Vagina (tissue), 2 donors: ENCODE results near the gene SLC44A1. TPM values are rescaled to one million over a fixed set of nuclear protein-coding genes. Genes with fewer than 3 reads are reported as not detected.

ENCODE experiments used
- DNase-seq, 2 donors: peaks; one replicate each; pipeline ENCODE4 v3.0.0-alpha.2; 2017; ENCODE audit errors: extremely low spot score in 2 of 2
- H3K27ac ChIP-seq: fragments of 200-600 bp; sonication (generic); one replicate; pipeline ENCODE4 v1.5.1; 2019
- H3K27me3 ChIP-seq: fragments of 200-600 bp; sonication (generic); one replicate; pipeline ENCODE4 v1.5.1; 2019
- H3K36me3 ChIP-seq, 2 donors: fragments of 200-600 bp; sonication (generic); one replicate each; pipeline ENCODE4 v1.5.1; 2017 to 2019
- H3K4me1 ChIP-seq: fragments of 200-600 bp; sonication (generic); one replicate; pipeline ENCODE4 v1.5.1; 2019
- H3K4me3 ChIP-seq, 2 donors: fragments of 200-600 bp; sonication (generic); 1 replicate in 1 of 2; 2 replicates in 1 of 2; pipeline ENCODE4 v1.5.1; 2016 to 2019
- H3K9me3 ChIP-seq: fragments of 200-600 bp; sonication (generic); one replicate; pipeline ENCODE4 v1.5.1; 2019
- POLR2A ChIP-seq, 2 donors: fragments of 450-650 bp; IDR thresholded peaks; one replicate each; pipeline ENCODE4 v1.6.1; 2017; ENCODE audit warnings: antibody characterized with exemption in 2 of 2, mild to moderate bottlenecking in 2 of 2, moderate library complexity in 2 of 2
- POLR2AphosphoS5 ChIP-seq, 2 donors: sonication (generic); formaldehyde crosslinking; IDR thresholded peaks; one replicate each; pipeline ENCODE4 v1.9.0; 2017; ENCODE audit warnings: antibody characterized with exemption in 2 of 2, mild to moderate bottlenecking in 2 of 2, low read depth in 1 of 2; ENCODE audit not compliant: insufficient read depth in 1 of 2
- intact Hi-C: fragments of 100-400 bp; cut with DNase I; formaldehyde crosslinking; loops from one replicate; pipeline ENCODE4 v1.15.1; 2023
- total RNA-seq: library from RNA; depleted of rRNA; stranded (reverse); fragments of >200 nt; gene quantifications from one replicate; pipeline ENCODE4 v1.2.3, GENCODE V29; 2016
- TF ChIP-seq, protein P1 (sequence below), 3 experiments: fragments of 450-650 bp in 2 of 3; fragments of 200-600 bp in 1 of 3; sonication (generic) in 1 of 3; IDR thresholded peaks; one replicate each; pipeline ENCODE4 v1.5.1; 2017 to 2019; ENCODE audit warnings: antibody characterized with exemption in 3 of 3, mild to moderate bottlenecking in 2 of 3, moderate library complexity in 2 of 3

SLC44A1 gene
- total RNA-seq, 1 donor from 2014 or later, result 67.3 TPM

DNA sequence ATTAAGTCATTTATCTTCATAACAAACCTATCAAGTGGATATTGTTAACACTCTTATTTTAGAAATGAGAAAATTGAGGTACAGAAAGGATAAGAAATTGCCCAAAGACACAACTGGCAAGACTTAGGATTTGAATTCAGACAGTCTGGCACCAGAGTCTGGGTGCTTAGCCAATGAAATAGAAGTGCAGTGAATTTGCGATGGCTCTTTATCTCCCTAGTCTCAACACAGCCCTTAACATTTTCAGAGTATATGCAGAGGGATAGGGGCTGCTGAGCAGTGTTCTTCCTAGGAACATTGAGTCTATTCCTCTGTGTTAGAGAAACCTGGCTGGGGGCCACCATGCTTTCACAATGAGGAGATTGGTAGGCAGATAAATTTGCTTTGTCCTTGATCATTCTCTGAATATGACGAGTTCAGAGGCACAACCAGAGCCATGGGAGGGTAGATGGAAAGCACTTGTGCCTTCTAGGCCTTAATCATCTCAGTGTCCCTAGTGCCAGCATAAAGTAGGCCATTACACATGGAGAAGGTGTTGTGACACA is 197.2 kb downstream of the SLC44A1 start:
- intact Hi-C loops, result no loop called here
- Histone ChIP-seq H3K4me1 (no peaks in the 10 kb centered on the region), H3K36me3 (no peaks in the 10 kb centered on the region), H3K4me3 (no peak overlapping the region), H3K9me3 (no peaks in the 10 kb centered on the region), H3K27me3 (no peaks in the 10 kb centered on the region), H3K27ac (no peak overlapping the region)
- TF ChIP-seq POLR2AphosphoS5 (IDR thresholded peaks at IDR 0.05; ENCODE audit: insufficient read depth in 1 of 2, low read depth in 1 of 2) (no peak), POLR2A (IDR thresholded peaks at IDR 0.05) (no peak)
- TF ChIP-seq, protein P1, sequence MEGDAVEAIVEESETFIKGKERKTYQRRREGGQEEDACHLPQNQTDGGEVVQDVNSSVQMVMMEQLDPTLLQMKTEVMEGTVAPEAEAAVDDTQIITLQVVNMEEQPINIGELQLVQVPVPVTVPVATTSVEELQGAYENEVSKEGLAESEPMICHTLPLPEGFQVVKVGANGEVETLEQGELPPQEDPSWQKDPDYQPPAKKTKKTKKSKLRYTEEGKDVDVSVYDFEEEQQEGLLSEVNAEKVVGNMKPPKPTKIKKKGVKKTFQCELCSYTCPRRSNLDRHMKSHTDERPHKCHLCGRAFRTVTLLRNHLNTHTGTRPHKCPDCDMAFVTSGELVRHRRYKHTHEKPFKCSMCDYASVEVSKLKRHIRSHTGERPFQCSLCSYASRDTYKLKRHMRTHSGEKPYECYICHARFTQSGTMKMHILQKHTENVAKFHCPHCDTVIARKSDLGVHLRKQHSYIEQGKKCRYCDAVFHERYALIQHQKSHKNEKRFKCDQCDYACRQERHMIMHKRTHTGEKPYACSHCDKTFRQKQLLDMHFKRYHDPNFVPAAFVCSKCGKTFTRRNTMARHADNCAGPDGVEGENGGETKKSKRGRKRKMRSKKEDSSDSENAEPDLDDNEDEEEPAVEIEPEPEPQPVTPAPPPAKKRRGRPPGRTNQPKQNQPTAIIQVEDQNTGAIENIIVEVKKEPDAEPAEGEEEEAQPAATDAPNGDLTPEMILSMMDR (IDR thresholded peaks at IDR 0.05), result no peak
- no peak for DNase-seq

DNA sequence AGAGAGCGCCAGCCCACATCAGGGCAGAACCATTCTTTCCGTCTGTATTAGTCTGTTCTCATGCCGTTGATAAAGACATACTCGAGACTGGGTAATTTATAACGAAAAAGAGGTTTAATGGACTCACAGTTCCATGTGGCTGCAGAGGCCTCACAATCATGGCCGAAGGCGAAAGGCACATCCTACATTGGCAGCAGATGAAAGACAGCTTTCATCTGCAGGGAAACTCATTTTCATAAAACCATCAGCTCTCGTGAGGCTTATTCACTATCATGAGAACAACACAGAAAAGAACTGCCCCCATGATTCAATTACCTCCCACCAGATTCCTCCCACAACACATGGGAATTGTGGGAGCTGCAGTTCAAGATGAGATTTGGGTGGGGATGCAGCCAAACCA is 198.7 kb downstream of the SLC44A1 start:
- intact Hi-C loops, result no loop called here

DNA sequence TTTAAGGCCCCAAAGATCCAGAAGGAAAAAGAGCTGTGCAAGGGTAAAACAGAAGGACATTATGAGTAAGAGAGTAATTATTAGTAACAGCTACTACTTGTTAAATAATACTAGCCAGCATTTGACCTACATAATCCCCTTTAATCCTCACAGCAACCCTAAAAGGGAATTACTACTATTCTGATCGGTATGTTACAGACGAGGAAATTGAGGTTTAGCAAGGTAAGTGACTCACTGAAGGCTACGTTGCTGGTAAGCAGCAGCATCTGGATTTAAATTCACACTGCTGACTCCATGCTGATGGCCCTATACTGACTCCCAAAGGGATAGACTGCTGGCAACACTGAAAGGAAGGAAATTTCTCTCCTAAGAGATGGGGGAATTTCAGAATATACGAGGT is 199.7 kb downstream of the SLC44A1 start:
- Histone ChIP-seq H3K27me3 (no peaks in the 10 kb centered on the region), H3K27ac (no peak overlapping the region), H3K4me1 (peaks cover 9% of the 10 kb centered on the region), H3K9me3 (no peaks in the 10 kb centered on the region), H3K4me3 (no peak overlapping the region), H3K36me3 (no peaks in the 10 kb centered on the region)
- no peak for DNase-seq
- intact Hi-C loops, result no loop called here
- TF ChIP-seq, protein P1 (IDR thresholded peaks at IDR 0.05), result no peak
- no peak for TF ChIP-seq POLR2A (IDR thresholded peaks at IDR 0.05)

More for the DNA sequence above, 198.7 kb downstream of the SLC44A1 start:
- Histone ChIP-seq H3K4me3 (no peak overlapping the region), H3K9me3 (no peaks in the 10 kb centered on the region), H3K27me3 (no peaks in the 10 kb centered on the region), H3K36me3 (no peaks in the 10 kb centered on the region), H3K4me1 (no peaks in the 10 kb centered on the region), H3K27ac (no peak overlapping the region)
- TF ChIP-seq POLR2A (IDR thresholded peaks at IDR 0.05) (no peak), POLR2AphosphoS5 (IDR thresholded peaks at IDR 0.05; ENCODE audit: insufficient read depth in 1 of 2, low read depth in 1 of 2) (no peak)
- TF ChIP-seq, protein P1 (IDR thresholded peaks at IDR 0.05), result no peak
- no peak for DNase-seq

DNA sequence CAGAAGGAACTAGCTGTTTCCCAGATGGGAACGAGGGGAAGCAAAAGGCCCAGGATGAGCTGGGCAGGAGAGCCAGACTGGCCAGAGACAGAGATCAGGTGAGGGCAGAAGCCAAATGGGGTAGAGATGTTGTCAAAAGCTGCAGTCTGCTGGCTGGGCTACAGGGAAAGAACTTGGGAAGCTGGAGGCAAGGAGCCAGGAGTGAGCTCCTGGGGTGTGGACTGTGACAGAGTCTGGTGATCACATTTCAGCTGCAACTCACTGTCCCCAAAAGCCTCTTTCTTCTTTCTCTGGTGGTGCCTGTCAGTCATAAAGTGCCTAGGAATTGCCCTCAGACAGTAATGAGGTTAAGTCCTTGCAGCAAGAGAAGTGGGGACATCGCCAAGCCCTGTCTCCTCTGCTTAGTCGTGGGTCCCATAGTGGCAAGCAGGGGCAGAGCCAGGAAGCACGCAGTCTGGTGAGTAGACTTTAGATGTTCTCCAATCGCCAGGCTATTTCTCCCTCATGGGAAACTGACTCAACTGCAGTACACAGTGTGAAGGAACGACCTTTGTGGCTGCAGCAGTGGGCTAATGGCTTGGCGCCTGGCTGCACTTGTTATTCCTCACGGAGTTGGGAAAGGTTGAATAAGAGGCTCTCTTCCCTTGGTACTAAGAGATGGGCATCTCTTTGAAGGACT is 200.9 kb downstream of the SLC44A1 start:
- no peaks in the 10 kb centered on the region for H3K36me3 ChIP-seq
- DNase-seq, result no peak
- no peaks in the 10 kb centered on the region for H3K9me3 ChIP-seq
- H3K4me1 ChIP-seq, result peaks cover 15% of the 10 kb centered on the region
- H3K27ac ChIP-seq, result no peak overlapping the region
- TF ChIP-seq POLR2AphosphoS5 (IDR thresholded peaks at IDR 0.05; ENCODE audit: insufficient read depth in 1 of 2, low read depth in 1 of 2) (no peak), POLR2A (IDR thresholded peaks at IDR 0.05) (no peak)
- TF ChIP-seq, protein P1 (IDR thresholded peaks at IDR 0.05), result no peak
- no peak overlapping the region for H3K4me3 ChIP-seq
- no peaks in the 10 kb centered on the region for H3K27me3 ChIP-seq
- intact Hi-C loops, result no loop called here

DNA sequence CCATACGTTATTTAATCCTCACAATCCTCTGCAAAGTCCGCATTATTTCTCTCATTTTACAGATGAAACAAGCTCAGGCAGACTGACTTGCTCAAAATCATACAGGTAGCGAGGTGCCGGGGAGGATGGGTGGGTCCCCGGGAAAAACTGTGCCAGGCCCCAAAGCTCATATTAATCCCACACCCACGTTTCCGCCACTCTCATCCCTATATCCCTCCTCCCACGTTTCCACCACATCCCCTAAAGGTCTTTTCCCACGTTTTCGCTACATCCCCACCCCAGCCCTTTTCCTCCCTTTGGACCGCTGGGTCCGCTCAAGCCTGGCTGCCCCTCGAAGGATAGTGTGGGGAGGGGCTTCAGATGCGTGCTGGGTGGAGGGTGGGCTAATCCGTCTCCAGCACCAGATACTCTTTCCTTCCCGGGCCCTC is 202.9 kb downstream of the SLC44A1 start:
- DNase-seq, result no peak
- Histone ChIP-seq H3K27me3 (no peaks in the 10 kb centered on the region), H3K9me3 (no peaks in the 10 kb centered on the region), H3K4me1 (peaks cover 15% of the 10 kb centered on the region), H3K27ac (peak overlapping the region; percentile 81), H3K36me3 (no peaks in the 10 kb centered on the region), H3K4me3 (peak overlapping the region; percentile 84 to 88)
- intact Hi-C loops, result no loop called here
- TF ChIP-seq POLR2AphosphoS5 (IDR thresholded peaks at IDR 0.05; ENCODE audit: insufficient read depth in 1 of 2, low read depth in 1 of 2) (no peak), POLR2A (IDR thresholded peaks at IDR 0.05) (no peak)
- TF ChIP-seq, protein P1 (IDR thresholded peaks at IDR 0.05), result no peak
